Ishikawa (cell line): Measurements from ENCODE around the gene ASTN1.

Experiments used
- CREB1 ChIP-seq: IDR thresholded peaks from 2 replicates; pipeline ENCODE4 v1.6.1; 2012; ENCODE audit warnings: low read depth
- EP300 ChIP-seq: IDR thresholded peaks from 2 replicates; pipeline ENCODE4 v1.6.1; 2012; ENCODE audit warnings: borderline replicate concordance
- NFIC ChIP-seq: IDR thresholded peaks from 2 replicates; pipeline ENCODE4 v1.6.1; 2012
- TF ChIP-seq, protein P1 (sequence below): IDR thresholded peaks from 2 replicates; pipeline ENCODE4 v1.6.1; 2012
- TF ChIP-seq, protein P2 (sequence below): IDR thresholded peaks from 2 replicates; pipeline ENCODE4 v1.6.1; 2012

DNA sequence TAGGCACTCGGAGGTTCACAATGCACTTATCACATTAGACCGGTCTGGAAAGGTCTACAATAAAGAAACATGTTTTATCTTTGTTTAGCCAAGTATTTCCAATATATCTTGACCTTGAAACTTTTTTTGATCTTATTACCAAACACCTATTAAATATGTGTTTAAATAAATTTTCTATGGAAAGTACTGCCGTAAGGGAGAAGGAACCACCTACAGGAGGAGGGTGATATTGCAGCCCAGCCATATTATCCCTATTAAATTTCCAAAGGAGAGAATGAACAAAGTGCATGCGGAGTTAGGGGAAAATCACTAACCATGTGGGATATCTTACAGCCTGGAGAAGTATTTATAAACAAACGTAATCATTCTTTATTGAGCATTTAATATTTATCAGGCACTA is 20.7 kb upstream of the ASTN1 start:
- TF ChIP-seq, protein P1, sequence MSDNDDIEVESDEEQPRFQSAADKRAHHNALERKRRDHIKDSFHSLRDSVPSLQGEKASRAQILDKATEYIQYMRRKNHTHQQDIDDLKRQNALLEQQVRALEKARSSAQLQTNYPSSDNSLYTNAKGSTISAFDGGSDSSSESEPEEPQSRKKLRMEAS: no peak
- TF ChIP-seq CREB1 (no peak), EP300 (no peak), NFIC (no peak)
- TF ChIP-seq, protein P2, sequence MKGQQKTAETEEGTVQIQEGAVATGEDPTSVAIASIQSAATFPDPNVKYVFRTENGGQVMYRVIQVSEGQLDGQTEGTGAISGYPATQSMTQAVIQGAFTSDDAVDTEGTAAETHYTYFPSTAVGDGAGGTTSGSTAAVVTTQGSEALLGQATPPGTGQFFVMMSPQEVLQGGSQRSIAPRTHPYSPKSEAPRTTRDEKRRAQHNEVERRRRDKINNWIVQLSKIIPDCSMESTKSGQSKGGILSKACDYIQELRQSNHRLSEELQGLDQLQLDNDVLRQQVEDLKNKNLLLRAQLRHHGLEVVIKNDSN: no peak
